Measurements from ENCODE around the gene MACF1.

DNA sequence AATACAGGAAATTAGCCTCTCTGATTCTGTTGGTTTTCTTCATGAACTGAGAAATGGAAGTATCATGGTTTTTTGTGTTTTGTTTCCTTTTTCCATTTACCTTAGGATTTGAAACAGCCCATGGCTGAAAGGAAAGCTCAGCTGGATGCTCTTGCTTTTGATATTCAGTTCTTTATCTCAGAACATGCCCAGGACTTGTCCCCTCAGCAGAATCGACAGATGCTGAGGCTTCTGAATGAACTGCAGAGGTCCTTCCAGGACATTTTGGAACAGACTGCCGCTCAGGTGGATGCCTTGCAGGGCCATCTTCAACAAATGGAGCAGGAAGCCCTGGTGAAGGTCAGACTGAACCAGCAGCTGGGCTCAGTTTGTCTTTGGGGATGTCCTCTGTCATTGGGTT lies 142.4 kb downstream of the MACF1 start:
- TF ChIP-seq POLR2A (IDR thresholded peaks at IDR 0.05; ENCODE audit: low read length) = no peak
- TF ChIP-seq GATA1 (IDR thresholded peaks at IDR 0.05; ENCODE audit: low read depth, low read length) = no peak
